ENCODE results near the gene UROC1. TPM values are rescaled to one million over a fixed set of nuclear protein-coding genes. Genes with fewer than 3 reads are reported as not detected.
A peak's percentile ranks its signal among the peaks of the same experiment; 100 is the strongest.

Gene UROC1
- total RNA-seq, 1 donor from 2014 or later: not detected

GRCh38 chr3:126493051-126493450 is 24.5 kb downstream of the UROC1 start:
- FAIRE-seq (no peak), DNase-seq (ENCODE audit: low read depth) (no peak)
- H3K4me3 ChIP-seq (ENCODE audit: low read depth, low read length): no peak overlapping the region
- no peak for TF ChIP-seq CTCF (IDR thresholded peaks at IDR 0.05; ENCODE audit: insufficient read depth, low read length, severe bottlenecking)
- no peaks in the 10 kb centered on the region for H3K27me3 ChIP-seq (ENCODE audit: control insufficient read depth, insufficient read depth, low read length)
- no peaks in the 10 kb centered on the region for H3K36me3 ChIP-seq (ENCODE audit: control insufficient read depth, insufficient read depth, low read length)

GRCh38 chr3:126491221-126492013 is 26.2 kb downstream of the UROC1 start:
- H3K36me3 ChIP-seq (ENCODE audit: control insufficient read depth, insufficient read depth, low read length): no peaks in the 10 kb centered on the region
- DNase-seq (ENCODE audit: low read depth) (no peak), FAIRE-seq (no peak)
- H3K27me3 ChIP-seq (ENCODE audit: control insufficient read depth, insufficient read depth, low read length): no peaks in the 10 kb centered on the region
- H3K4me3 ChIP-seq (ENCODE audit: low read depth, low read length): no peak overlapping the region
- no peak for TF ChIP-seq CTCF (IDR thresholded peaks at IDR 0.05; ENCODE audit: insufficient read depth, low read length, severe bottlenecking)

- Histone ChIP-seq H3K4me3 (ENCODE audit: low read depth, low read length) (no peak overlapping the region), H3K27me3 (ENCODE audit: control insufficient read depth, insufficient read depth, low read length) (no peaks in the 10 kb centered on the region), H3K36me3 (ENCODE audit: control insufficient read depth, insufficient read depth, low read length) (no peaks in the 10 kb centered on the region)
- FAIRE-seq (peak; percentile 95), DNase-seq (ENCODE audit: low read depth) (no peak)
- TF ChIP-seq CTCF (IDR thresholded peaks at IDR 0.05; ENCODE audit: insufficient read depth, low read length, severe bottlenecking): peak; percentile 2
Observed at GRCh38 chr3:126490619-126491018, 27.0 kb downstream of the UROC1 start.

- H3K4me3 ChIP-seq (ENCODE audit: low read depth, low read length): no peak overlapping the region
- FAIRE-seq: no peak
- H3K27me3 ChIP-seq (ENCODE audit: control insufficient read depth, insufficient read depth, low read length): no peaks in the 10 kb centered on the region
- no peaks in the 10 kb centered on the region for H3K36me3 ChIP-seq (ENCODE audit: control insufficient read depth, insufficient read depth, low read length)
- no peak for DNase-seq (ENCODE audit: low read depth)
- no peak for TF ChIP-seq CTCF (IDR thresholded peaks at IDR 0.05; ENCODE audit: insufficient read depth, low read length, severe bottlenecking)
Observed at GRCh38 chr3:126488886-126489569, 28.5 kb downstream of the UROC1 start.

GRCh38 chr3:126488185-126488584 is 29.4 kb downstream of the UROC1 start:
- TF ChIP-seq CTCF (IDR thresholded peaks at IDR 0.05; ENCODE audit: insufficient read depth, low read length, severe bottlenecking): no peak
- Histone ChIP-seq H3K27me3 (ENCODE audit: control insufficient read depth, insufficient read depth, low read length) (no peaks in the 10 kb centered on the region), H3K36me3 (ENCODE audit: control insufficient read depth, insufficient read depth, low read length) (no peaks in the 10 kb centered on the region), H3K4me3 (ENCODE audit: low read depth, low read length) (no peak overlapping the region)
- DNase-seq (ENCODE audit: low read depth): no peak
- FAIRE-seq: no peak
